Measurements from ENCODE around the gene CYP8B1. TPM values are rescaled to one million over a fixed set of nuclear protein-coding genes. Genes with fewer than 3 reads are reported as not detected.

CYP8B1 gene
- total and polyA plus RNA-seq, 9 of the 15 experiments (the other 6 are each of a cell fraction or from before 2014, with no cell fraction given): 0.04 TPM; not detected in 8

- TF ChIP-seq DPF2 (IDR thresholded peaks at IDR 0.05) (no peak), TBL1XR1 (IDR thresholded peaks at IDR 0.05; ENCODE audit: low read length in 2 of 2) (no peak), TCF7 (IDR thresholded peaks at IDR 0.05; ENCODE audit: borderline replicate concordance) (no peak), ZNF830 (CRISPR knock-in tag; IDR thresholded peaks at IDR 0.05) (no peak)
Measured at GRCh38 chr3:42904076-42904475, 28.4 kb upstream of the CYP8B1 start (continued).

GRCh38 chr3:42902257-42902656 is 26.6 kb upstream of the CYP8B1 start:
- no peak overlapping the region for H3K27ac ChIP-seq (ENCODE audit: extremely low read depth, low read depth, low read length)
- H3K9me3 ChIP-seq (replicated peaks; ENCODE audit: control insufficient read depth, insufficient read depth, low read depth, low read length): no peaks in the 10 kb centered on the region
- H3K9ac ChIP-seq (ENCODE audit: insufficient read depth in 1 of 2, low read depth in 2 of 2, low read length in 2 of 2): no peak overlapping the region
- H4K20me1 ChIP-seq (replicated peaks; ENCODE audit: control insufficient read depth, insufficient read depth, low read length): 0 out of 2 replicates have a peak, but pooled peaks cover under 1% of the 10 kb centered on the region
- peaks cover 0 to 8% of the 10 kb centered on the region in 2 experiments; a peak in 2 of 5 replicates for H3K4me1 ChIP-seq (replicated peaks in 1 of 2; ENCODE audit: control insufficient read depth in 2 of 2, insufficient read depth in 2 of 2, low read length in 2 of 2)
- ChIA-PET CTCF (ENCODE audit: low intra/inter-chr PET ratio) (no interaction called here), POLR2A (no interaction called here)
- no peaks in the 10 kb centered on the region for H3K36me3 ChIP-seq (ENCODE audit: control insufficient read depth, insufficient read depth, low read length)
- no peak overlapping the region for H2AFZ ChIP-seq (ENCODE audit: low read depth, low read length)
- no peaks in the 10 kb centered on the region for H3K9me1 ChIP-seq (ENCODE audit: control insufficient read depth, insufficient read depth, low read length)
- peak in 1 of 4 experiments; percentile 29 for DNase-seq (ENCODE audit: extremely low read depth in 1 of 4, low spot score in 3 of 4)
- H3K27me3 ChIP-seq (ENCODE audit: control insufficient read depth in 2 of 2, insufficient read depth in 2 of 2, low read length in 2 of 2): peaks cover 21 to 22% of the 10 kb centered on the region in 2 experiments
- no peak overlapping the region for H3K4me2 ChIP-seq (ENCODE audit: insufficient read depth, low read length)
- H3K79me2 ChIP-seq (ENCODE audit: control insufficient read depth, insufficient read depth, low read length): no peaks in the 10 kb centered on the region
- in situ Hi-C loops (cut with MboI) (no loop called here), intact Hi-C loops (cut with micrococcal nuclease) (no loop called here)
- peak; percentile 44 for FAIRE-seq
- WGBS (ENCODE audit: insufficient coverage, low coverage, missing lambda C conversion rate): 0% methylated on average over 2 of the region's 2 CpGs
- ATAC-seq: no peak
- no peak overlapping the region for H3K4me3 ChIP-seq
- no TSS peak for BruUV-seq (replicated peaks)
- TF ChIP-seq DMBX1 (CRISPR knock-in tag; IDR thresholded peaks at IDR 0.05; ENCODE audit: borderline replicate concordance) (peak; percentile 42; the same call in 1 of the 2 replicates), SMARCE1 (IDR thresholded peaks at IDR 0.05) (peak; percentile 23; the same call in 1 of the 2 replicates), ATF1 (CRISPR knock-in tag; IDR thresholded peaks at IDR 0.05) (no peak), ATF1 (tag; IDR thresholded peaks at IDR 0.05) (0 out of 2 replicates have a peak, but pooled peaks have one; percentile 15), ZNF134 (CRISPR knock-in tag; conservative IDR thresholded peaks at IDR 0.05) (peak; percentile 44; the same call in 1 of the 2 replicates), MECOM (CRISPR knock-in tag; IDR thresholded peaks at IDR 0.05) (peak; percentile 97), TRIM24 (IDR thresholded peaks at IDR 0.05) (peak in 1 of 2 experiments; percentile 32; a peak in 1 of 4 replicates), TAL1 (IDR thresholded peaks at IDR 0.05) (peak; percentile 69), CBFA2T2 (conservative IDR thresholded peaks at IDR 0.05) (peak; percentile 66), GTF2E2 (tag; IDR thresholded peaks at IDR 0.05) (no peak), JUND (IDR thresholded peaks at IDR 0.05; ENCODE audit: borderline replicate concordance, low read depth, low read length) (peak; percentile 54; the same call in 1 of the 2 replicates), JUND (tag; IDR thresholded peaks at IDR 0.05; ENCODE audit: borderline replicate concordance, low read depth, low read length) (peak; percentile 47; the same call in 1 of the 3 replicates), CHAMP1 (IDR thresholded peaks at IDR 0.05) (no peak), ATF3 (IDR thresholded peaks at IDR 0.05) (no peak), ATF3 (CRISPR knock-in tag; conservative IDR thresholded peaks at IDR 0.05) (no peak)

Data from K562 (cell line).